NCI-H1694 (cell line): ENCODE data around the gene EXOC3.
"Not testable (repeated sequence)": the region's sequence is repeated elsewhere in the genome, so short reads cannot be mapped to it uniquely, and the experiment has no call there.

Experiments used
- DNase-seq: peaks from one replicate; lab custom pipeline; 2025; lab: John Stamatoyannopoulos, UW

EXOC3 gene

GRCh38 chr5:442335-443238 lies at the start of gene EXOC3:
Gene EXOC3, plus strand, starts transcription at chr5:443176. Its CDS starts 3,030 bp downstream, at chr5:446206.
- peak; percentile 21 for DNase-seq

DNA sequence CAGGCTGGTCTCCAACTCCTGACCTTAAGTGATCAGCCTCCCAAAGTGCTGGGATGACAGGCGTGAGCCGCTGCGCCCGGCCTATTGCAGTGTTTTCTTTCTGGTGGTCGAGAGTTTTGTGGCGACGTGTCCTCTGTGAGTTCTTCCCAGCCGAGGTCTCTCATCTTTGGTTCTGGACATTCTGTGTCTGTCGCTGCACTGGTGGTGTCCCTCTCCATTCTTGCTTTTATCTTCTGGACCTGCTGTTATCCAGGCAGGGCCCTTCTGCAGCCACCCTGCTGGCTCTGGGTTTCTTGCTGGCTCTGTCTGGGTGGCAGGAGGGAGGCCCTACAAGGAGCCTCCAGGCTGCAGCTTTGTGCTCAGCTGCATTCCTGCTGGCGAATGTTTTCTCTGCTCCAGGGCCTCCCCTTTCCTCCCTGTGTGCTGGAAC lies 49.1 kb upstream of the EXOC3 start:
- no peak for DNase-seq

- no peak for DNase-seq
These were observed 48.3 kb upstream of the EXOC3 start for GRCh38 chr5:394671-395155.

GRCh38 chr5:395156-395920 lies 47.6 kb upstream of the EXOC3 start:
- DNase-seq = no peak

- DNase-seq = no peak
These were observed 47.0 kb upstream of the EXOC3 start for GRCh38 chr5:395921-396530.

- peak; percentile 19 for DNase-seq
These were observed 46.4 kb upstream of the EXOC3 start for GRCh38 chr5:396531-396961.

- DNase-seq = not testable (repeated sequence)
These were observed 44.9 kb upstream of the EXOC3 start for GRCh38 chr5:398141-398474.

GRCh38 chr5:398475-399295 lies 44.3 kb upstream of the EXOC3 start:
- no peak for DNase-seq

DNA sequence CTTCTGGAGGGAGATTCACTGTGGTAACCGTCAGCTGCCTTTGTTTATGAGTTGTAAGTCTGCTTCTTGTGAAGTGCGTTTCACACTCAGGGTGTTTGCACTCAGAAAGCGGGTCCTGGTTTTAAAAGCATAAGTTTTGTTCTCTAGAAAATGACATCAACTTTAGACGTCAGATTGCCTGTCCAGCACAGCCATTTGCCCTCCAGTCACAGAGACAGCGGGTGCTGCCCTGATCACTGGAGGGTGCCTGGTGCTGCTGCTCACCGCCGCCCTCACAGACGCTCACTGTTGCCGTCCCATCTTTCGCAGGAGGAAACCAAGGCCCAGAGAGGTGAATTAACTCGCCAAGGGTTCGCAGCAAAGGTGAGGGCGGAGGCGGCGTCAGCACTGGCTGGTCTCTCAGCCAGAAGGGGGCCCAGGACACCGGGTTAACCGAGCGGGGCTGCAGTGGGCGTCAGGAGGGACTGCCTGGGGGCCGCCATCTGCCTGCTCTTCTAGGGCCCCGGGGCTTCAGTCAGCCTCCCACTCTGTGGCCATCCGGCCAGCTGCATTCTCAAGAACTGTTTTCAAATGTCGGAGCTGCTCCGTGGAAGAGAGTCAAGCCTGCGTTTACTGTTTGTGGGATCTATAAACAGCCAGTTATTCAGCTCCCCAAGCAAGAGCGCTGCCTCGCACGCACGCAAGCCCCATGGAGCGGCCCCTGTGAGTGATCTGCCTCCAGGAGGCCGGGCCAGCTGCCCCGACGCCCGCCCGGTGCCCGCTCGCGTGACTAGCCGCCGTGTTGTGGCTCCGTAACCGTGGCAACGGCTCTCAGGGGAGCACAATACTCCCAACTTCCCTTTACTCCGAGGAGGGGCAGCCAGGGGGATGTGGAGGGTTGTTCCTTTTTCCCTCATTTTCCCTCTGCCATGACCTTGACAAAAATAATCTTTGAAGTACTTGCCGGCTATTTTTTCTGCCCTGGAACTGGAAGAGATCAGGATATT lies 43.4 kb upstream of the EXOC3 start:
- peak; percentile 64 for DNase-seq

DNA sequence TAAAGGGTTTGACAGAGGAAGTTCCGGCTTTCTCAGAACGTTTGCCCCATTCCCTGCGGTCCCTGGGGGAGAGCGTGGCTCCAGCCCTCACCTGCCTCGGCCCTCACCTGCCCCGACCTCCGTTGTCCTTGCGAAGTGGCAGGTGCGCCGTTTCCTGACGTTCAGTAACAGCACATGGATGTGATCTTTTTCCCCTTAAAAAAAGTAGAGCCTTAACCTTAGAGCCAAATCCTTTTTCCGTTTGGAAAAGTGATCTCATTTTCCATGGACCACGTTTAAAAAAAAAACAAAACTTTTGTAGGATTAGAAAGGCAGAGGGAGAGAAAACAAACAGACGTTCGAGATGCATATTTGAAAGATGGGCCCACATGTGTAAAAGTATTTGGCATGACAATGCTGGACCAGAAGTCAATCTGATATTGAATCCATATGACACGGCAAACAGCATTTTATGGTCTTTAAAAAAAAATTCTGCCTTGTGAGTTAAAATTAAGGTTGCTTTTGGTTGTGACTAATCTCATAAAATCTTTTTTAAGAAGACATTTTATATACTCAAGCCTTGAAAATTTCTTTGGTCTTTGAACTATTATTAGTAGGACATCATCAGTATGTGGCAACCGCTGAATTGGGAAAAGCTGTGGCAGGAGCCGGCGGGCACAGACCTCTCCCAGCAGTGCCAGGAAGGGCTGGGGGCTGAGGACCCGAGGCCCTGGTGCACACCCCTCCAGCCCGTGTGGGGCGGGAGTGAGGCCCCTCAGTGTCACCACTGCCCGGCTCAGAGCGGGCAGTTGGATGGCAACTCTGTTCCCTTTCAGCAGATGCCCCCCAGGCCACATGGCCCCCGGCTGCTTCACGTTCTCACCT lies 42.5 kb upstream of the EXOC3 start:
- no peak for DNase-seq

DNA sequence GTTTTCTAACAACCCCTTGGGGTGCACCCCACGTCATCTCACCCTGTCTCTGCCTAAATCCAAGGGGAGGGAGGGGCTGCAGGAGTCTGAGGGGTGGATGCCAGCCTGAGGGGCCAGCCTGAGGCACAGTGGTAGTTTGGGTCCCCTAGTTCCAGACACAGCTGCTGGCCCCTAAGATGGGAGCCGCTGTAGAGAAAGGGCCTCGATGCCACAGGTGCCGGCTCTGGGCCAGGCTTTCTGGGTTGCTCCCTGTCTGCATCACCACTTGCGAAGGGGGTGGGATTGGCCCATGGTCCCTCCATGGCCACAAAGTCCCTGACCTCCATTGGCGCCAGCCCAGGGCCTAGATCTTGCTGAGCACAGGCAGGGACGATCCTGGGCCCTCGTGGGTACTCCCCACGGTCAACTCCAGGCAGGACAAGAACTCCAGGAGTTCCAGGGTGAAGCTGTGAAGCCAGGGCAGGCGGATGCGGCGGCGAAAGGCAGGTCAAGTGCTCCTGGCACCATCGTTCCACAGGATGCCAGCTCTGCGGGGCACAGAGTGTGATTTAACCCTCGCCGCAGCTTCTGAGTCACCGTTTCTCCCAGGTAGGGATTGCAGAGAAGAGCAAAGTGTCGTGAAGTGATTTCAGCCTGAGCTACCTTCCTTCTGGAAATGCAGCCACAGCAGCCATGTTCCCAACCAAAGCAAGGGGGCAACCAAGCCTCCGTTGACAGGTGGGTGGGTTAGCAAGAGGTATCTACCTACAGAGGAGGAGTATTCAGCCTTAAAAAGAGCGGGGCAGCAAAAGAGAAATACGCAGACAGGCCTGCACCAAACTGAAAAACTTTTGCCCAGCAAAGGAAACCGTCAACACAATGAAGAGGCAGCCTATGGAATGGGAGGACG lies 41.6 kb upstream of the EXOC3 start:
- DNase-seq = no peak

- DNase-seq = not testable (repeated sequence)
These were observed 40.8 kb upstream of the EXOC3 start for GRCh38 chr5:402219-402614.

GRCh38 chr5:402615-403359 lies 40.2 kb upstream of the EXOC3 start:
- DNase-seq = no peak

GRCh38 chr5:403995-404394 lies 39.0 kb upstream of the EXOC3 start:
- DNase-seq = no peak

DNA sequence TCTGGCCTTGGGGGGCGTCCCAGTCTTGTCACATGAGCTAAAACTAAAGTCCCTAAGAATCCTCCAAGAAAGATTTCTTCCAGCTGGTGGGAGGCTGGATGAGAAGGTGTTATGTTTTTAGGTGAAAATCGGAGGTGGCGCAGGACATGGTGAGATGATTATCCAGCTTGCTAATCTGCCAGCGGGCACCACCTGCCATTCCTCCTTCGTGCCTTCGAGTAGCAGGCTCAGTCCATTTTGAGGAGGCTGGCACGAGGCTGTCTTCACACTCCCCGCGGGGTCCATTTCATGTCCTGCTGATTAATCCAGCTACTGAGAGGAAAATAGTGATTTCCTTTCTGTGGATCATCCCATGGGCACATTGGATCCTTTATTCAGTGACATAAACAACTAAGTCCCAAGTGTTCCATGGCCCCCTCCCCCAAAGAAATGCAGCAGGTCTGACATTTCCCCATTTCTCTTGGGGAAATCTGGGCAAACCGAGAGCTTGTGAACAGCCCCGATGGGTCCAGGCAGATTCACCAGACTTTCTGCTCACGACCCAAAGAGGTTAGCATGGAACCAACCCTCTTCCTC lies 38.2 kb upstream of the EXOC3 start:
- DNase-seq = no peak

DNA sequence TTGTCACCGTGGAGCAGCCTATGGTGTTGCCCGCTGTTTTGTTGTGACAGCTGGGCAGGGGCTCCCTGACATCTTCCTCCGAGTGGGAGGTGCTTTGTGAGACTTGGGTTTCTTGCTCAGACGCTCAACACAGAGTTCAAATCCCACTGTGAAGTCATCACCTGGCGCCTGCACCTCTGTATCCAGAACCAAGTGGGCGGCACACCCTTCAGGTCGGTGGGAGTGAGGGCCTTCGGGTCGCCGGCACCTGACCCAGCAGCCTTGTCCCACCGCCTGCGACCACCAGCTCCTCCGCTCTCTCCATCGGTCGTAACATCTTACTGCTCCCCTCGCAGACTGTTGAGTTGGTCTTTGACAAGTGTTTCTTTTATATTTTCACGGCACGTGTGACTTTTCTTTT lies 37.6 kb upstream of the EXOC3 start:
- no peak for DNase-seq

GRCh38 chr5:406041-406440 lies 36.9 kb upstream of the EXOC3 start:
- DNase-seq = no peak
